DMS 273 treated with DMSO at 0.1 percent for 48 hours (cell line): ENCODE data around the gene KLHL22.

Experiments
- DNase-seq: peaks from one replicate; lab custom pipeline; 2025; lab: John Stamatoyannopoulos, UW

The KLHL22 gene

DNA sequence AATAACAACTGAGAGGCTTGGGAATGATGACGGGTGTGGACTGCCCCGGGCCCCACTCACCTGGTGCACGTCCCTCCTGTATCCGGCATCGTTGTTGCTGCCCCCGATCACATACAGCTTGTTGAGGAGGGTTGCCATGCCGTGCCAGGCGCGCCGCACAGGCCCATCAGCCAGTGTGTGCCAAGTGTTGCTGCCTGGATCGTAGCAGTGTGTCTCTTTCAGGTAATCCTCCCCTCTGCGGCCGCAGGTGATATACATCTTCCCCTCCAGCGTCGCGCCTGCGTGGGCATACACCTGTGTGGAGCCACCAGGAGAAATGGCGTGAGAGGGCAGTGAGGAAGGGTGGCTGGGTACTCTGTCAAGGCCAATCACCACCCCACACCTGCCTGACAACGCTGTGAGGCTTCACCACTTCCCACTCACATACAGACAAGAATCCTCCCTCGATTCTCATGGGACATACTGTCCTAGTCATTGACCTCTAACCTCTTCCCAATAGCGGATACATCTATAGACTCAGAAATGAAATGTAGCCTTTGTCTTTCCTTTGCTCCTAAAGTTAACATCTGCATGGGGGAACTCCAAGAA lies 49.1 kb downstream of the KLHL22 start:
- no peak for DNase-seq

GRCh38 chr22:20444325-20444724 lies 51.3 kb downstream of the KLHL22 start:
- no peak for DNase-seq

- no peak for DNase-seq
These were observed 52.9 kb downstream of the KLHL22 start for GRCh38 chr22:20442485-20443284.

- DNase-seq: no peak
These were observed 53.7 kb downstream of the KLHL22 start for GRCh38 chr22:20441631-20442484.

- DNase-seq: no peak
These were observed 54.7 kb downstream of the KLHL22 start for GRCh38 chr22:20440637-20441591.

DNA sequence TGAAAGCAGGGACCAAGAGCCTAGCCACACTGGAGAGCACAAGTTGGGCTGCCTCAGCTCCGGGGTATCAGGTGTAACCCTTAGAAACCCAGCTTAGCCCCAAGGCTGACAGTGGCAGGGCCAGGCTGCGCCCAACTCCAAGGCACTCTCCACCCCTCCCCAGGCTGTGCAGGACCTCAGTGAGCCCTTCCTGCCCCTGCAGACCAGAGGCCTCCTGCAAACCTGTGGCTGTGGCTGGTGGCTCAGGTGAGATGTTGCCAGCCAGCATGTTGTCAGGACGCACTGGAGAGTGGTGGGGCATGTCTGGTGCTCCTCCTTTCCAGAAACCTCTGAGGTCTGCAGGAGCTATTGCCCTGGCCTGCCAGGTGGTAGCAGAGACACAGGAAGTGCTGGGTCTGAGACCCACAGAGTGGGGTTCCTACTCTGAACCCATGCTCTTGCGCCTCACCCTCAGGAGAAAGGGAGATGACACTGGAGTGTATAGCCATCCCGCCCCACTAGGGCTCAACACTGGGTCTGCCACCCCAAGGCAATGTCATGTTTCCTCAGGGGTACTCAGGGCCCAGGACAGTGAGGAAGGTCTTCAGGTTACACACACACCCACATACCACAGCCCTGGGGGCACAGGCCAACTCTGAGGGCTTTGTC lies 55.5 kb downstream of the KLHL22 start:
- DNase-seq: no peak

GRCh38 chr22:20439556-20439927 lies 56.1 kb downstream of the KLHL22 start:
- DNase-seq: no peak

DNA sequence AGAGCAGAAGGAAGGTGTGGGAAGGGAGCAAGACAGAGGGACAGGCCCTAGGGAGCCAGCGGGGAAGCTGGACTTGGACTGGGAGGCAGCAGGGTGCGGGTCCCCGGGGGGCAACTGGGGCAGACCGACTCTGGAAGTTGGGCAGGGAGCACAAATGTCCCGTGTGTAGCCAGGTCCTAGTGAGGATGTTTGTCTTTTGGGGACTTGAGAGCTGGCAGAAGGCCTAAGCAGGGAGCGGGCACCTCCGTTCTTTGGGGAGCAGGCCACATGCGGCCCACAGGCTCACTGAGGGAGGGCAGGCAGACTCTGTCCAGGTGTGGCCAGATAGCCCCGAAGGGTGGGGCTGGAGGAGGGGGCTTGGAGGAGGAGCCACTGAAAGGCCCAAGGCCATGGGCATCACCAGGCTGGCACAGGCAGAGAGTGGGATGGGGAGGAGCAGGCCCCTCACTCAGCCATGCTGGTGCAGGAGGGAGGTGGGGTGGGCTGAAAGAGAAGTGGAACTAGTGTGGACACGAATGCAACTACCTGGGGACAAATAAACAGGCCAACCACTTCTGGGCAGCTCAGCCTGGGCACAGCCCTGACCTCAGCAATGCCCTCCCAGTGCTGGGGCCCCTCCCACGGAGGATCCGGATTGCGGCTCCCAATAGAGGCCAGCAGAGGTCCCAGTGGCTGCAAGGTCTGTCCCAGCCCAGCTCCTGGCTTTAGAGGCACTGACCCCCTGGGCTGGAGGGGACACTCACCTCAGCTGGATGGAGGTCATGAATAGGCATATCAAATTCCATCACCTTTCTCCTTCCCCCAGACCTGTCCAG lies 56.7 kb downstream of the KLHL22 start:
- DNase-seq: no peak

- DNase-seq: no peak
These were observed 57.2 kb downstream of the KLHL22 start for GRCh38 chr22:20438427-20438677.

- DNase-seq: no peak
These were observed 57.8 kb downstream of the KLHL22 start, which contains the start of gene SCARF2 for GRCh38 chr22:20437613-20438426. TSS of gene SCARF2 (minus strand) at chr22:20437825. CDS start at chr22:20437754, 71 bp downstream.

- DNase-seq: no peak
These were observed 58.6 kb downstream of the KLHL22 start for GRCh38 chr22:20436768-20437612.

- DNase-seq: no peak
These were observed 59.3 kb downstream of the KLHL22 start for GRCh38 chr22:20436307-20436767.

DNA sequence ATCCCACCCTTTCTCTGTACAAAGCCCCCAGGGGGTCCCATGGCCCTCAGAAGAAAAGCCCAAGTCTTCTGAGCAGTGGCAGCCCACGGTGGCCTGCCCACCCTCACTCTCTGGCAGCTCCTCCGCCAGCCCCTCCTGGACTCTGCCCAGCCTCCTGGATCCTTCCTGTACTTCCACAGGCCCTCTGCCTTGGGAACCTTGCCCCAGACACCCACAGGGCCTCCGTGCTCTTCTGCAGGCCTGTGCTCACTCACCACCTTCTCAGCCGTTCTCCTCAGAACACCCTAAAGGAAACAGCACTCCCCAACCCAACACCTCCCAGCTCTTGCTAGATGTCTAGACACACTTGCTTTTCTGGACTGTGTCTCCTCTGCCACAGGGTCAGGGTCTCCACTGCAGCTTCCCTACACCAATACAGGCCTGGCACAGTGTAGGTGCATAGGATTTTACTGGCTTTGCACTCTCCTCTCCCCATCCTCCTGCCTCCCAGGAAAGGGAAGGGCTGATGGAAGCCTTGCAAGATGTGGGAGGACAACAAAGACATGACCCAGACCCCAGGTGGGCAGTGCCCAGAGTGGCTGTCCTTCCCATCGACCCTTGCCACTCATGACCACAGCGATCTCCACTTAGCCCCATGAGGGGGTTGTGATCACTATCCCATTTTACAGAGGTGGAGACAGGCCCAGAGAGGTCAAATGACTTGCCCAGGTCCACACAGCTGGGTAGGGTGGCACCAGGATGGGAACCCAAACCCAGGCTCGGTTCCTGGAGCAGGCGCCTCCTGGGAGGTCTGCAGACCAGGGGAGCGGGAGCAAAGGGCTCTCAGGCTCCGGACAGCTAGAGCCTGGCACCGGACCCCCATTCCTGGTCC lies 59.9 kb downstream of the KLHL22 start:
- DNase-seq: no peak

- no peak for DNase-seq
These were observed 60.8 kb downstream of the KLHL22 start for GRCh38 chr22:20434773-20435172.

DNA sequence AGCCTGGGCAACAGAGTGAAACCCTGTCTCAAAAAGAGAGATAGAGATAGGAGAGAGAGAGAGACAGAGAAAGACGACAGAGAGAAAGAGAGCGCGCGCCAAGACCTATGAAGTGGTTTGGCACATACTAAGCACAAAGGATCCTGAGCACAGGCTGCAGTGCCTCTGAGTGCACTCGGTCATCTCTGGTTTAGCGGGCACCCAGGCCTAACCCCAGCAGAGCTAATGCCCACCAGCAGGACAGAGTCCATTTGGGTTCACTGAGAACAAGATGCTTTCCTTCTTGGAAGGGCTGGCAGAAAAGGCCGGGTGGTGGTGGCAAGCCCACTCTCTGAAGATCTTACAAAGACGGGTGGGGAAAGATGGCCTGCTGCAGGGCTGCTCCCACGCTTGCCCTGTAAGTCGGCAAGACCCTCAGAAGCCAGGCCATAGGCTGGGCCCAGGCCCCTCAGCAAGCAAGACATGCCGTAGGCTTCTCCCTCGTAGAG lies 61.3 kb downstream of the KLHL22 start:
- DNase-seq: no peak

DNA sequence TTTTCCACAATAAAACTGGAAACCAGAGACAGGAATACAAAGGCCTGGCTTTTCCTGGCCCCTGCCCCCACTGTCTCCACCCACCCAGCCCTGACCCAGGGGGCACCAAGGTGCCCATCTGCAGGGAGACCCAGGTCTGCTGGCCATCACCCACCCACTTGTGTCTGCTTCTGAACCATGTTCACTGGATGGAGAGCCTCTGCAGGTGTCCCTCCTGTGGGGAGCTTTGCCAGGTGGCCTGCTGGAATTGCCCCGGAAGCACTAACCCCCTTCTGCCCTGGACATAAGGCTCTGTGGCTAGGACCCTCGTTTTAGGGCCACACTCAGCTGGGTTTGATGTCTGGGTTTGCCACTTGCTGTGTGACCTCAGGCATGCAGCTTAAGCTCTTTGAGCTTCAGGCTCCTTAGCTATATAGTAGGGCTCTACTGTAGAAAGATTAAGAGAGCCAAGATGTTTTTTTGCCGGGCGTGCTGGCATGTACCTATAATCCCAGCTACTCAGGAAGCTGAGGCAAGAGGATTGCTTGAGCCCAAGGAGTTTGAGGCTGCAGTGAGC lies 61.8 kb downstream of the KLHL22 start:
- DNase-seq: no peak

DNA sequence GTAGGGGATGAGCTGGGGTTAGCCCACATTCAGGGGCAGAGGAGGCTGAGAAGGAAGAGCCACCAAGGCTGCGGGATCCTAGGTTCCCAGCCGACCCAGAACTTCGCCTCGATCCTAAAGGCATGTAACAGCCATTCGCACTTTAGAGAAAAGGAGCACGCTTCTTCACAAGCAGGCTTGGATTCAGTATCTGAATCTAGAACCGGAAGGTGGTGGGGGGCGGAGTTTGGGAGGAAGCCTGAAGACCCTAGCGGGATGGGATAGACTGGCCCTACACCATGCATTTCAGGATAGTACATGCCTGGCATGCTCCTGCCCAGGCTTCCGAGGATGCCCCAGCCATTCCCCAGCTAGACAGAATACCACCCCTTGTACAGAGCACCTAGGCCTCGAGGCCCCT lies 62.4 kb downstream of the KLHL22 start:
- no peak for DNase-seq
